OCI-LY7 (cell line): ENCODE results near the gene SFRP4. TPM values are rescaled to one million over a fixed set of nuclear protein-coding genes. Genes with fewer than 3 reads are reported as not detected.

Source experiments
- BruUV-seq: library from RNA; stranded (reverse); fragments of 400-500 nt; replicated peaks from 2 replicates; lab custom pipeline; 2021; lab: Mats Ljungman, UMichigan
- CTCF ChIA-PET: fragments of 300-600 bp; sonication (Branson Sonifier 250); formaldehyde crosslinking; loops from one replicate; lab custom pipeline; 2022; ENCODE audit warnings: antibody characterized with exemption; ENCODE audit not compliant: unreplicated experiment; lab: Charles Lee
- POLR2A ChIA-PET: fragments of 300-600 bp; sonication (Branson Sonifier 250); formaldehyde crosslinking; loops from one replicate; lab custom pipeline; 2022; ENCODE audit warnings: antibody characterized with exemption; lab: Charles Lee
- DNase-seq: peaks from one replicate; pipeline ENCODE4 v3.0.0-alpha.2; 2015; ENCODE audit warnings: low spot score
- H2AFZ ChIP-seq: fragments of 200-600 bp; sonication (generic), shearing (Covaris generic); 2 replicates; pipeline ENCODE4 v1.6.1; 2014; ENCODE audit warnings: mild to moderate bottlenecking, antibody characterized with exemption, low read length, moderate library complexity
- H3K27ac ChIP-seq: fragments of 200-600 bp; sonication (generic); 2 replicates; pipeline ENCODE4 v1.5.1; 2014; ENCODE audit warnings: mixed run types, low read depth, mild to moderate bottlenecking, moderate library complexity, low read length, inconsistent platforms; ENCODE audit not compliant: poor library complexity, severe bottlenecking
- H3K36me3 ChIP-seq: fragments of 200-600 bp; sonication (generic); 2 replicates; pipeline ENCODE4 v1.6.1; 2014; ENCODE audit warnings: mild to moderate bottlenecking, antibody characterized with exemption, low read length, moderate library complexity, mixed read lengths; ENCODE audit not compliant: insufficient read depth
- H3K4me1 ChIP-seq: fragments of 200-600 bp; sonication (generic); 2 replicates; pipeline ENCODE4 v1.5.1; 2014; ENCODE audit warnings: mild to moderate bottlenecking, low read length; ENCODE audit not compliant: insufficient read depth, poor library complexity, severe bottlenecking
- H3K4me2 ChIP-seq: fragments of 200-600 bp; sonication (generic); 2 replicates; pipeline ENCODE4 v1.6.1; 2014; ENCODE audit warnings: mild to moderate bottlenecking, low read length
- H3K4me3 ChIP-seq: fragments of 200-600 bp; sonication (generic); 2 replicates; pipeline ENCODE4 v1.5.1; 2014; ENCODE audit warnings: mild to moderate bottlenecking, low read depth, low read length; ENCODE audit not compliant: poor library complexity, severe bottlenecking
- H3K79me2 ChIP-seq: fragments of 200-600 bp; sonication (generic); 2 replicates; pipeline ENCODE4 v1.6.1; 2016; ENCODE audit warnings: low read depth, mild to moderate bottlenecking, low read length, moderate library complexity, mixed read lengths; ENCODE audit not compliant: insufficient read depth
- H3K9me2 ChIP-seq: fragments of 200-600 bp; sonication (generic); 2 replicates; pipeline ENCODE4 v1.6.1; 2016; ENCODE audit warnings: mild to moderate bottlenecking, low read length, mixed read lengths; ENCODE audit not compliant: insufficient read depth
- H3K9me3 ChIP-seq: fragments of 200-600 bp; sonication (generic); 2 replicates; pipeline ENCODE4 v1.6.1; 2014; ENCODE audit warnings: mild to moderate bottlenecking, mixed run types, low read length, mixed read lengths
- H4K20me1 ChIP-seq: fragments of 200-600 bp; sonication (generic); 2 replicates; pipeline ENCODE4 v1.6.1; 2014; ENCODE audit warnings: mild to moderate bottlenecking, antibody characterized with exemption, low read length, moderate library complexity, mixed read lengths; ENCODE audit not compliant: insufficient read depth
- EZH2phosphoT487 ChIP-seq: fragments of 200-600 bp; sonication (generic); IDR thresholded peaks from 2 replicates; pipeline ENCODE4 v1.6.1; 2018; ENCODE audit warnings: low read depth, borderline replicate concordance, mild to moderate bottlenecking, mixed run types, antibody characterized with exemption, low read length, moderate library complexity, mixed read lengths
- intact Hi-C: fragments of 100-400 bp; cut with micrococcal nuclease; formaldehyde crosslinking; loops from one replicate; pipeline ENCODE4 v1.10.0; 2022; ENCODE audit not compliant: unreplicated experiment
- total RNA-seq, 2 experiments: library from RNA; depleted of rRNA in 1 of 2; stranded (reverse); fragments of >200 nt in 1 of 2; shearing (Covaris generic) in 1 of 2; gene quantifications; 2 replicates each; pipeline ENCODE4 v1.2.3, GENCODE V29; 2014 to 2022
- TF ChIP-seq, protein P1 (sequence below): fragments of 200-600 bp; sonication (generic); conservative IDR thresholded peaks from 2 replicates; pipeline ENCODE4 v1.5.1; 2014; ENCODE audit warnings: mild to moderate bottlenecking, antibody characterized with exemption, low read length, moderate library complexity, mixed read lengths

The SFRP4 gene
- total RNA-seq, 2 experiments from 2014 or later = not detected

GRCh38 chr7:37933018-37933566, 16.5 kb upstream of the SFRP4 start:
- no peak for TF ChIP-seq EZH2phosphoT487
- no peaks in the 10 kb centered on the region for H3K79me2 ChIP-seq
- no peaks in the 10 kb centered on the region for H3K9me3 ChIP-seq
- H3K27ac ChIP-seq = no peak overlapping the region
- H3K36me3 ChIP-seq = no peaks in the 10 kb centered on the region
- no TSS peak for BruUV-seq
- no peak overlapping the region for H3K4me3 ChIP-seq
- H3K9me2 ChIP-seq = no peaks in the 10 kb centered on the region
- no peaks in the 10 kb centered on the region for H3K4me1 ChIP-seq
- no peak for DNase-seq
- H3K4me2 ChIP-seq = no peak overlapping the region
- no peaks in the 10 kb centered on the region; the same call in 1 of the 2 replicates for H4K20me1 ChIP-seq
- ChIA-PET CTCF (no interaction called here), POLR2A (no interaction called here)
- intact Hi-C loops = no loop called here
- no peak overlapping the region for H2AFZ ChIP-seq

- CTCF ChIA-PET = no interaction called here
- no peak overlapping the region for H2AFZ ChIP-seq
- intact Hi-C loops = no loop called here
Observed at GRCh38 chr7:37932543-37932942, 15.9 kb upstream of the SFRP4 start.

GRCh38 chr7:37930226-37930948, 13.8 kb upstream of the SFRP4 start:
- H3K4me3 ChIP-seq = no peak overlapping the region
- H3K4me1 ChIP-seq = no peaks in the 10 kb centered on the region
- H2AFZ ChIP-seq = no peak overlapping the region
- ChIA-PET POLR2A (no interaction called here), CTCF (no interaction called here)
- TF ChIP-seq EZH2phosphoT487 = no peak
- TF ChIP-seq, protein P1, sequence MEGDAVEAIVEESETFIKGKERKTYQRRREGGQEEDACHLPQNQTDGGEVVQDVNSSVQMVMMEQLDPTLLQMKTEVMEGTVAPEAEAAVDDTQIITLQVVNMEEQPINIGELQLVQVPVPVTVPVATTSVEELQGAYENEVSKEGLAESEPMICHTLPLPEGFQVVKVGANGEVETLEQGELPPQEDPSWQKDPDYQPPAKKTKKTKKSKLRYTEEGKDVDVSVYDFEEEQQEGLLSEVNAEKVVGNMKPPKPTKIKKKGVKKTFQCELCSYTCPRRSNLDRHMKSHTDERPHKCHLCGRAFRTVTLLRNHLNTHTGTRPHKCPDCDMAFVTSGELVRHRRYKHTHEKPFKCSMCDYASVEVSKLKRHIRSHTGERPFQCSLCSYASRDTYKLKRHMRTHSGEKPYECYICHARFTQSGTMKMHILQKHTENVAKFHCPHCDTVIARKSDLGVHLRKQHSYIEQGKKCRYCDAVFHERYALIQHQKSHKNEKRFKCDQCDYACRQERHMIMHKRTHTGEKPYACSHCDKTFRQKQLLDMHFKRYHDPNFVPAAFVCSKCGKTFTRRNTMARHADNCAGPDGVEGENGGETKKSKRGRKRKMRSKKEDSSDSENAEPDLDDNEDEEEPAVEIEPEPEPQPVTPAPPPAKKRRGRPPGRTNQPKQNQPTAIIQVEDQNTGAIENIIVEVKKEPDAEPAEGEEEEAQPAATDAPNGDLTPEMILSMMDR = no peak
- no peaks in the 10 kb centered on the region; the same call in 1 of the 2 replicates for H4K20me1 ChIP-seq
- H3K4me2 ChIP-seq = no peak overlapping the region
- H3K36me3 ChIP-seq = no peaks in the 10 kb centered on the region
- no peaks in the 10 kb centered on the region for H3K9me3 ChIP-seq
- no peaks in the 10 kb centered on the region for H3K79me2 ChIP-seq
- no peaks in the 10 kb centered on the region for H3K9me2 ChIP-seq
- no peak overlapping the region for H3K27ac ChIP-seq
- intact Hi-C loops = no loop called here
- DNase-seq = no peak
- no TSS peak for BruUV-seq

More at GRCh38 chr7:37932543-37932942, 15.9 kb upstream of the SFRP4 start:
- POLR2A ChIA-PET = no interaction called here
- no peaks in the 10 kb centered on the region for H3K4me1 ChIP-seq
- no TSS peak for BruUV-seq
- no peak for TF ChIP-seq EZH2phosphoT487
- TF ChIP-seq, protein P1 = no peak
- no peaks in the 10 kb centered on the region for H3K9me3 ChIP-seq
- H3K36me3 ChIP-seq = no peaks in the 10 kb centered on the region
- no peaks in the 10 kb centered on the region for H3K9me2 ChIP-seq
- no peak overlapping the region for H3K27ac ChIP-seq
- H3K4me3 ChIP-seq = no peak overlapping the region
- H3K4me2 ChIP-seq = no peak overlapping the region
- H4K20me1 ChIP-seq = no peaks in the 10 kb centered on the region; the same call in 1 of the 2 replicates
- H3K79me2 ChIP-seq = no peaks in the 10 kb centered on the region
- DNase-seq = no peak
